MM.1S (cell line): ENCODE results near the gene NOD2.

Experiments used
- CTCF ChIP-seq: fragments of 300-600 bp; sonication (generic); IDR thresholded peaks from 2 replicates; pipeline ENCODE4 v1.5.1; 2016; ENCODE audit warnings: antibody characterized with exemption, low read length, mixed read lengths
- EZH2 ChIP-seq: fragments of 300-600 bp; sonication (generic); optimal IDR thresholded peaks from 2 replicates; pipeline ENCODE3; 2017; ENCODE audit warnings: low read depth, mild to moderate bottlenecking, antibody characterized with exemption, low read length, mixed read lengths
- EZH2phosphoT487 ChIP-seq: fragments of 300-600 bp; sonication (generic); IDR thresholded peaks from 2 replicates; pipeline ENCODE4 v1.6.1; 2018; ENCODE audit warnings: antibody characterized with exemption, low read length

GRCh38 chr16:50763211-50763610, 69.8 kb downstream of the NOD2 start:
- no peak for TF ChIP-seq CTCF
- TF ChIP-seq EZH2: no peak
- no peak for TF ChIP-seq EZH2phosphoT487
